IMR-90 (cell line): Measurements from ENCODE around the gene ZNF853. TPM values are rescaled to one million over a fixed set of nuclear protein-coding genes. Genes with fewer than 3 reads are reported as not detected.

ENCODE experiments used
- ATAC-seq: fragments of 200-7000 bp; cut with Tn5 transposase; 2 replicates; pipeline ENCODE4 v1.9.1; 2020; ENCODE audit warnings: low read depth, mild to moderate bottlenecking, moderate library complexity
- BruUV-seq: library from RNA; stranded (reverse); fragments of 400-500 nt; replicated peaks from 2 replicates; lab custom pipeline; 2021; lab: Mats Ljungman, UMichigan
- CTCF ChIA-PET: fragments of 300-600 bp; formaldehyde crosslinking; extraction: SDS; loops from one replicate; lab custom pipeline; 2021; ENCODE audit warnings: antibody characterized with exemption; lab: Yijun Ruan, JAX
- POLR2A ChIA-PET: fragments of 300-600 bp; sonication (Branson Sonifier 250); formaldehyde crosslinking; loops from one replicate; lab custom pipeline; 2022; ENCODE audit warnings: antibody characterized with exemption; ENCODE audit not compliant: unreplicated experiment; lab: Charles Lee
- DNase-seq: peaks from one replicate; pipeline ENCODE4 v3.0.0; 2013
- H2AFZ ChIP-seq: replicated peaks from 2 replicates; pipeline ENCODE3; 2013; ENCODE audit warnings: low read length, mild to moderate bottlenecking; ENCODE audit not compliant: poor library complexity
- H2AK5ac ChIP-seq: 2 replicates; pipeline ENCODE4 v1.6.1; 2013; ENCODE audit warnings: low read depth, low read length, inconsistent platforms
- H2AK9ac ChIP-seq: replicated peaks from 2 replicates; pipeline ENCODE3; 2013; ENCODE audit warnings: mild to moderate bottlenecking, low read depth, low read length, moderate library complexity; ENCODE audit not compliant: poor library complexity
- H2BK120ac ChIP-seq: 2 replicates; pipeline ENCODE4 v1.6.1; 2013; ENCODE audit warnings: low read depth, low read length, inconsistent platforms
- H2BK15ac ChIP-seq: 3 replicates; pipeline ENCODE4 v1.6.1; 2013; ENCODE audit warnings: low read depth, low read length, inconsistent platforms
- H2BK20ac ChIP-seq: 2 replicates; pipeline ENCODE4 v1.6.1; 2013; ENCODE audit warnings: low read depth, mild to moderate bottlenecking, inconsistent platforms, low read length, moderate library complexity
- H2BK5ac ChIP-seq: 2 replicates; pipeline ENCODE4 v1.6.1; 2013; ENCODE audit warnings: mild to moderate bottlenecking, low read depth, low read length, inconsistent platforms; ENCODE audit not compliant: poor library complexity, severe bottlenecking
- H3K14ac ChIP-seq: replicated peaks from 2 replicates; pipeline ENCODE4 v1.6.1; 2013; ENCODE audit warnings: low read depth, low read length, inconsistent platforms
- H3K18ac ChIP-seq: 2 replicates; pipeline ENCODE4 v1.6.1; 2013; ENCODE audit warnings: low read depth, low read length, control low read depth
- H3K23ac ChIP-seq: 2 replicates; pipeline ENCODE4 v1.6.1; 2013; ENCODE audit warnings: low read depth, low read length, inconsistent platforms
- H3K27ac ChIP-seq: 2 replicates; pipeline ENCODE4 v1.5.1; 2013; ENCODE audit warnings: mild to moderate bottlenecking, control low read depth, low read length; ENCODE audit not compliant: insufficient read depth
- H3K27me3 ChIP-seq: 2 replicates; pipeline ENCODE4 v1.6.1; 2013; ENCODE audit warnings: low read length; ENCODE audit not compliant: control insufficient read depth, insufficient read depth
- H3K36me3 ChIP-seq: 2 replicates; pipeline ENCODE4 v1.6.1; 2013; ENCODE audit warnings: low read length, mixed read lengths; ENCODE audit not compliant: control insufficient read depth, insufficient read depth
- H3K4ac ChIP-seq: 2 replicates; pipeline ENCODE4 v1.6.1; 2013; ENCODE audit warnings: low read depth, low read length, inconsistent platforms
- H3K4me1 ChIP-seq: 2 replicates; pipeline ENCODE4 v1.6.1; 2013; ENCODE audit warnings: low read length, mixed read lengths; ENCODE audit not compliant: control insufficient read depth, insufficient read depth
- H3K4me2 ChIP-seq: 2 replicates; pipeline ENCODE4 v1.6.1; 2013; ENCODE audit warnings: low read depth, mild to moderate bottlenecking, control low read depth, low read length, moderate library complexity
- H3K4me3 ChIP-seq: 2 replicates; pipeline ENCODE4 v1.5.1; 2013; ENCODE audit warnings: low read depth, mild to moderate bottlenecking, control low read depth, low read length, moderate library complexity; ENCODE audit not compliant: insufficient read depth
- H3K56ac ChIP-seq: 2 replicates; pipeline ENCODE4 v1.6.1; 2013; ENCODE audit warnings: low read length, inconsistent platforms; ENCODE audit not compliant: insufficient read depth; ENCODE audit errors: extremely low read depth
- H3K79me1 ChIP-seq, 2 experiments: 2 replicates each; pipeline ENCODE4 v1.6.1; 2013; ENCODE audit warnings: low read length in 2 of 2, inconsistent platforms in 1 of 2, low read depth in 1 of 2
- H3K9ac ChIP-seq: 2 replicates; pipeline ENCODE4 v1.6.1; 2013; ENCODE audit warnings: low read depth, low read length, control low read depth
- H3K9me1 ChIP-seq: 2 replicates; pipeline ENCODE4 v1.6.1; 2013; ENCODE audit warnings: low read length, inconsistent platforms; ENCODE audit not compliant: insufficient read depth
- H3K9me3 ChIP-seq: 2 replicates; pipeline ENCODE4 v1.6.1; 2013; ENCODE audit warnings: low read length; ENCODE audit not compliant: control insufficient read depth, insufficient read depth
- H4K20me1 ChIP-seq: 2 replicates; pipeline ENCODE4 v1.6.1; 2013; ENCODE audit warnings: low read length, inconsistent platforms; ENCODE audit not compliant: insufficient read depth
- H4K5ac ChIP-seq: 2 replicates; pipeline ENCODE4 v1.6.1; 2013; ENCODE audit warnings: mild to moderate bottlenecking, low read depth, low read length, control low read depth
- H4K8ac ChIP-seq, 2 experiments: 2 replicates each; pipeline ENCODE4 v1.6.1; 2013; ENCODE audit warnings: low read depth in 2 of 2, low read length in 2 of 2, control low read depth in 1 of 2, inconsistent platforms in 1 of 2
- H4K91ac ChIP-seq: 2 replicates; pipeline ENCODE4 v1.6.1; 2013; ENCODE audit warnings: low read depth, low read length, inconsistent platforms; ENCODE audit not compliant: insufficient read depth
- BHLHE40 ChIP-seq: fragments of 150-350 bp; IDR thresholded peaks from 2 replicates; pipeline ENCODE4 v1.6.1; 2016; ENCODE audit warnings: mild to moderate bottlenecking, low read depth, low read length
- CEBPB ChIP-seq: IDR thresholded peaks from 2 replicates; pipeline ENCODE4 v1.6.1; 2012; ENCODE audit warnings: low read depth, low read length, improper control_type of control experiment
- CHD1 ChIP-seq: IDR thresholded peaks from 2 replicates; pipeline ENCODE4 v1.6.1; 2012; ENCODE audit warnings: low read depth, low read length, improper control_type of control experiment
- CTCF ChIP-seq: conservative IDR thresholded peaks from 2 replicates; pipeline ENCODE4 v1.5.1; 2012; ENCODE audit warnings: mild to moderate bottlenecking, low read depth, low read length, improper control_type of control experiment
- ELK1 ChIP-seq: fragments of 150-350 bp; IDR thresholded peaks from 2 replicates; pipeline ENCODE4 v1.6.1; 2016; ENCODE audit warnings: low read depth, mild to moderate bottlenecking, low read length, moderate library complexity, borderline replicate concordance
- FOS ChIP-seq: fragments of 150-350 bp; IDR thresholded peaks from 2 replicates; pipeline ENCODE4 v1.6.1; 2016; ENCODE audit warnings: low read depth, low read length
- MAFK ChIP-seq: IDR thresholded peaks from 2 replicates; pipeline ENCODE4 v1.6.1; 2012; ENCODE audit warnings: low read depth, low read length, improper control_type of control experiment
- MAZ ChIP-seq: IDR thresholded peaks from 2 replicates; pipeline ENCODE4 v1.6.1; 2012; ENCODE audit warnings: low read depth, mild to moderate bottlenecking, low read length, improper control_type of control experiment, moderate library complexity, borderline replicate concordance
- MXI1 ChIP-seq: IDR thresholded peaks from 2 replicates; pipeline ENCODE4 v1.6.1; 2012; ENCODE audit warnings: low read depth, mild to moderate bottlenecking, low read length, moderate library complexity, borderline replicate concordance
- NFE2L2 ChIP-seq: fragments of 150-350 bp; IDR thresholded peaks from 2 replicates; pipeline ENCODE4 v1.6.1; 2016; ENCODE audit warnings: low read depth, mild to moderate bottlenecking, low read length
- RCOR1 ChIP-seq: IDR thresholded peaks from 2 replicates; pipeline ENCODE4 v1.6.1; 2012; ENCODE audit warnings: mild to moderate bottlenecking, low read length, improper control_type of control experiment; ENCODE audit not compliant: insufficient replicate concordance
- RFX5 ChIP-seq: IDR thresholded peaks from 2 replicates; pipeline ENCODE4 v1.8.0; 2012; ENCODE audit warnings: low read depth, mild to moderate bottlenecking, low read length, moderate library complexity
- USF2 ChIP-seq: fragments of 150-350 bp; IDR thresholded peaks from 2 replicates; pipeline ENCODE4 v1.6.1; 2017; ENCODE audit warnings: mild to moderate bottlenecking, antibody characterized with exemption, low read length, low read depth
- WGBS, 2 experiments: methylation state at CpG; one replicate each; pipeline versions ENCODE4 v1.1.5 to v1.1.7; 2013; ENCODE audit warnings: missing lambda C conversion rate in 2 of 2; ENCODE audit not compliant: insufficient read length in 1 of 2; ENCODE audit errors: extremely low coverage in 2 of 2; 5-methylcytosine and 5-hydroxymethylcytosine counted together
- dilution Hi-C: fragments of 300-500 bp; cut with HindIII; formaldehyde crosslinking; loops from one replicate; pipeline ENCODE4 v1.14.3; 2018; ENCODE audit warnings: low sequenced_read_pairs; ENCODE audit not compliant: unreplicated experiment
- in situ Hi-C: fragments of 300-500 bp; cut with MboI; formaldehyde crosslinking; loops from 3 replicates; pipeline ENCODE4 v1.14.3; 2019; ENCODE audit warnings: low sequenced_read_pairs, inconsistent platforms, mixed read lengths
- intact Hi-C: fragments of 100-400 bp; cut with micrococcal nuclease; formaldehyde crosslinking; loops from 2 replicates; pipeline ENCODE4 v1.10.0; 2022
- polyA plus RNA-seq, 3 experiments: library from polyadenylated mRNA; depleted of rRNA; stranded (reverse); fragments of >200 nt; gene quantifications; 2 replicates each; pipeline ENCODE4 v1.2.3, GENCODE V29; 2012; ENCODE audit warnings: low replicate concordance in 1 of 3
- total RNA-seq: library from RNA; depleted of rRNA; stranded (reverse); fragments of >200 nt; gene quantifications from 2 replicates; pipeline ENCODE4 v1.2.3, GENCODE V29; 2012

ZNF853 gene
- total and polyA plus RNA-seq, 2 of the 4 experiments (the other 2 are of a cell fraction), result 3.4 TPM

- TF ChIP-seq FOS, result no peak
Observed at GRCh38 chr7:6656413-6656812, 41.0 kb downstream of the ZNF853 start (continued).

- ChIA-PET POLR2A (no interaction called here), CTCF (no interaction called here)
- in situ Hi-C loops, result no loop called here
- no peaks in the 10 kb centered on the region for H3K79me1 ChIP-seq
- no peak overlapping the region for H3K56ac ChIP-seq
- intact Hi-C loops, result no loop called here
- H3K4me1 ChIP-seq, result no peaks in the 10 kb centered on the region
- no peak overlapping the region for H3K4me3 ChIP-seq
- no peaks in the 10 kb centered on the region for H3K9me1 ChIP-seq
- no peak overlapping the region for H4K5ac ChIP-seq
- H3K18ac ChIP-seq, result no peak overlapping the region
- no peak overlapping the region for H3K4ac ChIP-seq
- no TSS peak for BruUV-seq
- H2BK120ac ChIP-seq, result no peak overlapping the region
- no peak overlapping the region for H4K91ac ChIP-seq
- no peak overlapping the region for H2AK9ac ChIP-seq
- H3K23ac ChIP-seq, result no peak overlapping the region
- DNase-seq (no peak), ATAC-seq (peak; percentile 34)
- no peaks in the 10 kb centered on the region for H4K20me1 ChIP-seq
- no peaks in the 10 kb centered on the region; the same call in 1 of the 2 replicates for H3K27me3 ChIP-seq
- no peak overlapping the region for H3K27ac ChIP-seq
- dilution Hi-C loops, result no loop called here
- no peak overlapping the region for H3K9ac ChIP-seq
- H2AFZ ChIP-seq, result no peak overlapping the region
- H2BK20ac ChIP-seq, result no peak overlapping the region
- no peak overlapping the region for H3K14ac ChIP-seq
- H3K4me2 ChIP-seq, result no peak overlapping the region
- H2BK5ac ChIP-seq, result no peak overlapping the region
- peaks cover 29% of the 10 kb centered on the region; the same call in 1 of the 2 replicates for H3K36me3 ChIP-seq
- H2AK5ac ChIP-seq, result no peak overlapping the region
- H4K8ac ChIP-seq, result no peak overlapping the region
- H2BK15ac ChIP-seq, result no peak overlapping the region
- H3K9me3 ChIP-seq, result peaks cover 13% of the 10 kb centered on the region; the same call in 1 of the 2 replicates
- 61% methylated on average over 5 of the region's 11 CpGs; no CpG with 5 or more reads in 1 of the 2 experiments for WGBS, 2 experiments
- TF ChIP-seq FOS (no peak), CTCF (no peak), RCOR1 (no peak), CEBPB (no peak), RFX5 (no peak), USF2 (no peak), MAFK (no peak), CHD1 (no peak), MXI1 (no peak), BHLHE40 (no peak), MAZ (no peak), NFE2L2 (no peak), ELK1 (no peak)
Observed at GRCh38 chr7:6658618-6659345, 43.4 kb downstream of the ZNF853 start.
